Measurements from ENCODE around the gene NBPF11. TPM values are rescaled to one million over a fixed set of nuclear protein-coding genes. Genes with fewer than 3 reads are reported as not detected.
A peak's percentile ranks its signal among the peaks of the same experiment; 100 is the strongest.
"Not testable (repeated sequence)": the region's sequence is repeated elsewhere in the genome, so short reads cannot be mapped to it uniquely, and the experiment has no call there.

Gene NBPF11, protein sequence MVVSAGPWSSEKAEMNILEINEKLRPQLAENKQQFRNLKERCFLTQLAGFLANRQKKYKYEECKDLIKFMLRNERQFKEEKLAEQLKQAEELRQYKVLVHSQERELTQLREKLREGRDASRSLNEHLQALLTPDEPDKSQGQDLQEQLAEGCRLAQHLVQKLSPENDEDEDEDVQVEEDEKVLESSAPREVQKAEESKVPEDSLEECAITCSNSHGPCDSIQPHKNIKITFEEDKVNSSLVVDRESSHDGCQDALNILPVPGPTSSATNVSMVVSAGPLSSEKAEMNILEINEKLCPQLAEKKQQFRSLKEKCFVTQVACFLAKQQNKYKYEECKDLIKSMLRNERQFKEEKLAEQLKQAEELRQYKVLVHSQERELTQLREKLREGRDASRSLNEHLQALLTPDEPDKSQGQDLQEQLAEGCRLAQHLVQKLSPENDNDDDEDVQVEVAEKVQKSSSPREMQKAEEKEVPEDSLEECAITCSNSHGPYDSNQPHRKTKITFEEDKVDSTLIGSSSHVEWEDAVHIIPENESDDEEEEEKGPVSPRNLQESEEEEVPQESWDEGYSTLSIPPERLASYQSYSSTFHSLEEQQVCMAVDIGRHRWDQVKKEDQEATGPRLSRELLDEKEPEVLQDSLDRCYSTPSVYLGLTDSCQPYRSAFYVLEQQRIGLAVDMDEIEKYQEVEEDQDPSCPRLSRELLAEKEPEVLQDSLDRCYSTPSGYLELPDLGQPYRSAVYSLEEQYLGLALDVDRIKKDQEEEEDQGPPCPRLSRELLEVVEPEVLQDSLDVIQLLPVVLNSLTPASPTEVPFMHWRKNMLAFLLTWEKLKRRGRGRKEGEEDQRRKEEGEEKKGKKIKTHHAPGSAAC
- 10.5 to 11.2 TPM (median 10.9 TPM) in 3 replicates for total RNA-seq (2021)
- percentile 80 among the genes with signal in this experiment for Bru-seq, nascent RNA
- long read RNA-seq, experiment 1, partial matches to known transcripts, result 21 of 62 reads
- long read RNA-seq, experiment 1, other reads (novel, unspliced or antisense), result 41 of 62 reads
- long read RNA-seq, experiment 2, partial matches to known transcripts, result 6 of 12 reads
- long read RNA-seq, experiment 2, other reads (novel, unspliced or antisense), result 6 of 12 reads
- long read RNA-seq, experiment 3, partial matches to known transcripts, result 0 of 1 reads
- long read RNA-seq, experiment 3, other reads (novel, unspliced or antisense), result 1 of 1 reads

DNA sequence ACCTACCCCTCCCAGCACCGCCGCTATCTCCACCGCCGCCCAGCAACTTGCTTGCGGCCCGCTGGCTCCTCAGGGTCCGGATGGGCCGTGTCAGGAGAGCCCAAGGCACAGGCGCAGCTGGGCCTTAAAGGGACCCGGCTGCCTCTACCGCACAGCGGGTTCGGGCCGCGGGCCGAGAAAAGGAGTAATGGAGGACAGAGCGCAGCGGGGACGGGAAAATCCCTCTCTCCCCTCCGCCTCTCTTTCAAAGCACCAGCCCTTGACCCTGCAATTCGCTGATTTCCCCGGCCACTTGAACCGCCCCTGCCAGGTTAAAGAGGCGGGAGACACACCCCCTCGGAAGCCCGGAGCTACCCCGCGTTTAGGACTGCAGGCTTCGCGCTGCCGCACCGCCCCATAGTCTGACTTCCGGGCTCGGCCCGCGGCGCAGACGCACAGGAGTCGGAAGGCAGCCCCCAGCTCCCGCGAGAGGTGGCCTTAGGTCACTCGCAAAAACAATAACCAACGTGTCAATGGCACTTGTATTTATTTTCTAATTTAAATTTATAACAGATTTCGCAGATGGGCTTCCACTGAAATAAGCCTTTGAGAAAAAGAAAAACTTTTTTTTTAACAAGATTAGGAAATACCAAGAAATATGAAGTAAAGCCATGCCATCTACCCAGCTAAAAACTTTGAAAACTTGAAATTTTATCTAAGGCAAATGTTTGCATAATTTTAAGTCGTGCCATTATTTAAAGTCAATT is at the start of gene NBPF11:
TSS of gene NBPF11 (minus strand) at position 371 of the 746 bp plus-strand sequence. CDS start 25,278 bp downstream, outside the sequence.
- H3K27ac Mint-ChIP-seq, result peak within 1 kb of the TSS; percentile 97
- H3K9me3 Mint-ChIP-seq; H3K36me3 Mint-ChIP-seq; H3K27me3 Mint-ChIP-seq (ENCODE audit: low read depth); CTCF ChIA-PET: not testable (repeated sequence)
- peaks cover 16% of the 10 kb centered on the region for H3K4me1 Mint-ChIP-seq
- TF ChIP-seq, protein P1, sequence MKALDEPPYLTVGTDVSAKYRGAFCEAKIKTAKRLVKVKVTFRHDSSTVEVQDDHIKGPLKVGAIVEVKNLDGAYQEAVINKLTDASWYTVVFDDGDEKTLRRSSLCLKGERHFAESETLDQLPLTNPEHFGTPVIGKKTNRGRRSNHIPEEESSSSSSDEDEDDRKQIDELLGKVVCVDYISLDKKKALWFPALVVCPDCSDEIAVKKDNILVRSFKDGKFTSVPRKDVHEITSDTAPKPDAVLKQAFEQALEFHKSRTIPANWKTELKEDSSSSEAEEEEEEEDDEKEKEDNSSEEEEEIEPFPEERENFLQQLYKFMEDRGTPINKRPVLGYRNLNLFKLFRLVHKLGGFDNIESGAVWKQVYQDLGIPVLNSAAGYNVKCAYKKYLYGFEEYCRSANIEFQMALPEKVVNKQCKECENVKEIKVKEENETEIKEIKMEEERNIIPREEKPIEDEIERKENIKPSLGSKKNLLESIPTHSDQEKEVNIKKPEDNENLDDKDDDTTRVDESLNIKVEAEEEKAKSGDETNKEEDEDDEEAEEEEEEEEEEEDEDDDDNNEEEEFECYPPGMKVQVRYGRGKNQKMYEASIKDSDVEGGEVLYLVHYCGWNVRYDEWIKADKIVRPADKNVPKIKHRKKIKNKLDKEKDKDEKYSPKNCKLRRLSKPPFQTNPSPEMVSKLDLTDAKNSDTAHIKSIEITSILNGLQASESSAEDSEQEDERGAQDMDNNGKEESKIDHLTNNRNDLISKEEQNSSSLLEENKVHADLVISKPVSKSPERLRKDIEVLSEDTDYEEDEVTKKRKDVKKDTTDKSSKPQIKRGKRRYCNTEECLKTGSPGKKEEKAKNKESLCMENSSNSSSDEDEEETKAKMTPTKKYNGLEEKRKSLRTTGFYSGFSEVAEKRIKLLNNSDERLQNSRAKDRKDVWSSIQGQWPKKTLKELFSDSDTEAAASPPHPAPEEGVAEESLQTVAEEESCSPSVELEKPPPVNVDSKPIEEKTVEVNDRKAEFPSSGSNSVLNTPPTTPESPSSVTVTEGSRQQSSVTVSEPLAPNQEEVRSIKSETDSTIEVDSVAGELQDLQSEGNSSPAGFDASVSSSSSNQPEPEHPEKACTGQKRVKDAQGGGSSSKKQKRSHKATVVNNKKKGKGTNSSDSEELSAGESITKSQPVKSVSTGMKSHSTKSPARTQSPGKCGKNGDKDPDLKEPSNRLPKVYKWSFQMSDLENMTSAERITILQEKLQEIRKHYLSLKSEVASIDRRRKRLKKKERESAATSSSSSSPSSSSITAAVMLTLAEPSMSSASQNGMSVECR (CRISPR knock-in tag; IDR thresholded peaks at IDR 0.05; ENCODE audit: borderline replicate concordance), result 0 out of 2 replicates have a peak, but pooled peaks have one; percentile 20
- POLR2A ChIA-PET, result interaction anchor here (1.1 to 1.7 kb wide), 2 partner anchors 112 to 167 kb away, joined by 3 to 6 read pairs; no protein-coding TSS in a partner anchor
- H3K4me3 Mint-ChIP-seq, result peak within 1 kb of the TSS; percentile 94
- DNase-seq (ENCODE audit: low spot score) (peak; percentile 88), ATAC-seq (peak; percentile 96)

DNA sequence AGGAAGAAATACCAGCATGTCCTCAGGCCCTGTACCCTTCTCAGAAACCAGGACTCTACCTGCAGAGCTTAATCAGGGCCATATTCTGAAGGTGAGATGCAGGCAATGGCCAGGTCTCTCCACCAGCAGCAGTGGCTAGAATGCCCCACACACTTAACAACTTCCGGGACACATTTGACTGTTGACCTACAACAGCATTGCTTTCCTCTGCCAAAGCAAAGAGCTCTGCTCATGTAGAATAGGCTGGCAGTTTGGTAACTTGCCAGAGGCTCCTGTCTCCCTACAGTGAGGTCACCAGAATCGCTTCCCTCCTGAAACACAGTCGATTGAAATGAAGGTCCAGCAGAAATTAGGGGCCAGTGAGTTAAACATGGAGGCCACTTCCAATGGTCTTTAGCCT is 45.3 kb upstream of the NBPF11 start:
- H3K4me1 Mint-ChIP-seq; DNase-seq (ENCODE audit: low spot score); H3K27me3 Mint-ChIP-seq (ENCODE audit: low read depth); POLR2A ChIA-PET; H3K9me3 Mint-ChIP-seq; ATAC-seq; H3K27ac Mint-ChIP-seq; H3K4me3 Mint-ChIP-seq; CTCF ChIA-PET; H3K36me3 Mint-ChIP-seq: not testable (repeated sequence)

DNA sequence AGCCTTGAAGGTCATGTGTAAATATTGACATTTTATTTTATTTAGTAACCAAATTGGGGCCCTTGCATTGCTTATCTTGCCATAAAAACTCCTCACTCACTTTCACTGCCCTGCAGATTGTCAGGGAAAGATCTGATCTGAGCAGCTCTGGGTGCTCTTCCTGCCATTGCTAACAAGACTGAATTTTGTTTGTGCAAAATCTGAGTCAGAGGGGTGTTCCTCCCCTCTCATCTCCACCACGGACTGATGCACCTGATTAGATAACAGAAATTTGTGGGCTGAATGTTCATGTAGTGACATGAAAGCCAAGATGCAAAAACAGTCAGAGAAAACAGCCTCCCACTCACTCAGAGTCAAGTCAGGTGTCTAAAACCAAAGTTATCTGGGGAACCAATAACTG is 44.9 kb upstream of the NBPF11 start:
- H3K9me3 Mint-ChIP-seq; ATAC-seq; H3K36me3 Mint-ChIP-seq; H3K27me3 Mint-ChIP-seq (ENCODE audit: low read depth); H3K4me1 Mint-ChIP-seq; POLR2A ChIA-PET; CTCF ChIA-PET; H3K4me3 Mint-ChIP-seq; DNase-seq (ENCODE audit: low spot score); H3K27ac Mint-ChIP-seq: not testable (repeated sequence)

DNA sequence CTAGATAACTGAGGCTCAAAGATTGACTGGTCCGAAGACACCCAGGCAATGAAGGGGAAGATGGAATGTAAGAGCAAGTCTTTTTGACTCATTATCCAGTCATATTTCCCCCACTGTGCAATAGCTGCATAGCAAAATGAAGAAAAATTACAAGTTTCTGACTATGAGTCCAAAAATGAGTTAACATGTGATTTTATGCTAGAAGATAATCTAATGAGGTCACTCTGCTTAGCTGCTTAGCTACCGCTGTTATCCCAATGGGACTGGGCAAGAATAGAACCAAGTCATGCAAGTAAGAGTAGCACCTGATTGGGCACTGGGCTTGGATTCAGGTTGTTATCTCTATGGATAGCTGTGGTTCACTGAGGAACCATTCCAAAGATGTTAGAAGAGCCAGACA is 43.0 kb upstream of the NBPF11 start:
- H3K4me1 Mint-ChIP-seq; H3K27ac Mint-ChIP-seq; CTCF ChIA-PET; DNase-seq (ENCODE audit: low spot score); H3K4me3 Mint-ChIP-seq; H3K9me3 Mint-ChIP-seq; POLR2A ChIA-PET; H3K36me3 Mint-ChIP-seq; ATAC-seq; H3K27me3 Mint-ChIP-seq (ENCODE audit: low read depth): not testable (repeated sequence)

DNA sequence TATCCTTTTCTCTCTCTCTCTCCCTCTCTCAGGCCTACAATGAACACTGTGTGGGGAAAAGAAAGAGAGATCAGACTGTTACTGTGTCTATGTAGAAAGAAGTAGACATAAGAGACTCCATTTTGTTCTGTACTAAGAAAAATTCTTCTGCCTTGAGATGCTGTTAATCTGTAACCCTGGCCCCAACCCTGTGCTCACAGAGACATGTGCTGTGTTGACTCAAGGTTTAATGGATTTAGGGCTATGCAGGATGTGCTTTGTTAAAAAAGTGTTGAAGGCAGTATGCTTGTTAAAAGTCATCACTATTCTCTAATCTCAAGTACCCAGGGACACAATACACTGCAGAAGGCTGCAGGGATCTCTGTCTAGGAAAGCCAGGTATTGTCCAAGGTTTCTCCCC is 36.7 kb upstream of the NBPF11 start:
- DNase-seq (ENCODE audit: low spot score); H3K36me3 Mint-ChIP-seq; H3K27ac Mint-ChIP-seq; ATAC-seq; POLR2A ChIA-PET; H3K4me1 Mint-ChIP-seq; H3K9me3 Mint-ChIP-seq; H3K27me3 Mint-ChIP-seq (ENCODE audit: low read depth); H3K4me3 Mint-ChIP-seq; CTCF ChIA-PET: not testable (repeated sequence)

DNA sequence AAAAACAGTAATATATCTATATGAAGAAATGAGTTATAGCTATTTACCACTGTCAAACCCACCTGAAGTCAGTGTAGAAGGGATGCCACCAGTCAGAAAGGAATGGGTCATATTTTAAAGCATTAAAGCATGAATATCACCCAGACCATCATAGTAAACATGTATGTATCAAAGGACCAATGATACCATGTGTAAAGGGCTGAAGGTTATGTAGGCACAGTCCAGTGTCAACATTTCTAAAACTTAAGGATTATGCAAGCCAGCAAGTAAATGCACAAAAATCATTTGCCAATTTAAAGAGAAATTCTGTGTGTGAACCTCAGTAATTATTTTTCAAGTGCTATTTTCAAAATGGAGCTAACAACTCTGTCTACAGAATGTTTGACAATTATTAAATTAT is 26.6 kb upstream of the NBPF11 start:
- H3K4me3 Mint-ChIP-seq; DNase-seq (ENCODE audit: low spot score); ATAC-seq; CTCF ChIA-PET; POLR2A ChIA-PET; H3K27ac Mint-ChIP-seq; H3K4me1 Mint-ChIP-seq; H3K36me3 Mint-ChIP-seq; H3K9me3 Mint-ChIP-seq; H3K27me3 Mint-ChIP-seq (ENCODE audit: low read depth): not testable (repeated sequence)

DNA sequence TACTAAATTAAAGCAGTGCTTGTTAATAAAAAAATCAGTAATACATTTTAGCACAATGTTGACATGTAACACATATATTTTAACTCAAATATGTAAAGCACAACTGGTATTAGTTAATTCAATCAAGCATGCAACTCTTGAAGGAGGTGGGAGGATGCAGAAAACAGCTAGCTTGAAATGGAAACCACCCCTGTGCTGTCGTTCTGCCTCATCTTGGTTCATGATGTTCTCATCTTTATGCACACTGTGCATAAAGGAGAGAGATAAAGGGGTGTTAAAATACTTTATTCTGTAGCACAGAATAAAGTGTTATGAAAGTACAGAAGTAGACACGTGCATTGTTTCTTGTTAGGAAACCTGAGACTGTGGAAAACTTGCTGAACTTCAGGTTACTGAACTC is 23.3 kb upstream of the NBPF11 start:
- H3K27me3 Mint-ChIP-seq (ENCODE audit: low read depth); H3K9me3 Mint-ChIP-seq; POLR2A ChIA-PET; H3K36me3 Mint-ChIP-seq; H3K27ac Mint-ChIP-seq; H3K4me1 Mint-ChIP-seq; CTCF ChIA-PET; DNase-seq (ENCODE audit: low spot score); ATAC-seq; H3K4me3 Mint-ChIP-seq: not testable (repeated sequence)

DNA sequence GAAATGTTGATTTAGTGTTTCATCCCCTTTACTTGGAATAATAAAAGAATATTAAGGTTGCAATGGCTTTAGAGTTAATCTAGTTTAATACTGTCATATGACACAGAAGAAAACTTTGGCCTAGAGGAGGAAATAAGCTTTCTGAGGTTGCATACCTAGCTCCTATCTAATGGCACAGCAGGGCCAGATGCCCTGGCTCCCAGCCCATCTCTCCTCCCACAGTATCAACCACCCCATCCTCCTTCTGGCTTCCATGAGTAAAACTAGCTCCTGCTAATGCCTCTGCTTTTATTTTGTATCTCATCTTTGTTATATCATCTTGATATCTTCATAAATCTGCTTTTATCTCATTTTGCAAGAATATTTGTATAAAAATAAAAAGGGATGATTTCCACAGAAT is 19.9 kb upstream of the NBPF11 start:
- POLR2A ChIA-PET, result not testable (repeated sequence)

More for the DNA sequence above, 19.9 kb upstream of the NBPF11 start:
- H3K4me3 Mint-ChIP-seq; ATAC-seq; H3K27me3 Mint-ChIP-seq (ENCODE audit: low read depth); H3K4me1 Mint-ChIP-seq; DNase-seq (ENCODE audit: low spot score); H3K36me3 Mint-ChIP-seq; H3K9me3 Mint-ChIP-seq; H3K27ac Mint-ChIP-seq; CTCF ChIA-PET: not testable (repeated sequence)
